OCI-LY7 (cell line): Measurements from ENCODE around the gene FRMD7.

Experiments used
- EZH2phosphoT487 ChIP-seq: fragments of 200-600 bp; sonication (generic); IDR thresholded peaks from 2 replicates; pipeline ENCODE4 v1.6.1; 2018; ENCODE audit warnings: low read depth, borderline replicate concordance, mild to moderate bottlenecking, mixed run types, antibody characterized with exemption, low read length, moderate library complexity, mixed read lengths
- TF ChIP-seq, protein P1 (sequence below): fragments of 200-600 bp; sonication (generic); conservative IDR thresholded peaks from 2 replicates; pipeline ENCODE4 v1.5.1; 2014; ENCODE audit warnings: mild to moderate bottlenecking, antibody characterized with exemption, low read length, moderate library complexity, mixed read lengths

DNA sequence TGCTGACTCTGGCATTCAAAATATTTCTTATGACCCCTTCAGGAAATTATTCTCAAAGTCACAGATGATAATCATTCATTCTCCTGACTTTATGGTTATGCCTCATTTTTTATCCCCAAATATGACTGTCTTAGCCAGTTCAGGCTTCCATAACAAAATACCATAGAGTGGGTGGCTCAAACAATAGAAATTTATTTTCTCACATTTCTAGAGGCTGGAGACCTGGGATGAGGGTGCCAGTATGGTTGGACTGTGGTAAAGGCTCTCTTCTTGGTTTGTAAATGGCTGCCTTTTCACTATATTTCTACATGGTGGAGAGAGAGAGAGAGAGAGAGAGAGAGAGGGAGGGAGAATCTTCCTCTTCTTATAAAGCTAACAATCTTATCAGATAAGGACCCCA lies 20.5 kb downstream of the FRMD7 start:
- TF ChIP-seq, protein P1, sequence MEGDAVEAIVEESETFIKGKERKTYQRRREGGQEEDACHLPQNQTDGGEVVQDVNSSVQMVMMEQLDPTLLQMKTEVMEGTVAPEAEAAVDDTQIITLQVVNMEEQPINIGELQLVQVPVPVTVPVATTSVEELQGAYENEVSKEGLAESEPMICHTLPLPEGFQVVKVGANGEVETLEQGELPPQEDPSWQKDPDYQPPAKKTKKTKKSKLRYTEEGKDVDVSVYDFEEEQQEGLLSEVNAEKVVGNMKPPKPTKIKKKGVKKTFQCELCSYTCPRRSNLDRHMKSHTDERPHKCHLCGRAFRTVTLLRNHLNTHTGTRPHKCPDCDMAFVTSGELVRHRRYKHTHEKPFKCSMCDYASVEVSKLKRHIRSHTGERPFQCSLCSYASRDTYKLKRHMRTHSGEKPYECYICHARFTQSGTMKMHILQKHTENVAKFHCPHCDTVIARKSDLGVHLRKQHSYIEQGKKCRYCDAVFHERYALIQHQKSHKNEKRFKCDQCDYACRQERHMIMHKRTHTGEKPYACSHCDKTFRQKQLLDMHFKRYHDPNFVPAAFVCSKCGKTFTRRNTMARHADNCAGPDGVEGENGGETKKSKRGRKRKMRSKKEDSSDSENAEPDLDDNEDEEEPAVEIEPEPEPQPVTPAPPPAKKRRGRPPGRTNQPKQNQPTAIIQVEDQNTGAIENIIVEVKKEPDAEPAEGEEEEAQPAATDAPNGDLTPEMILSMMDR, result no peak
- TF ChIP-seq EZH2phosphoT487, result no peak
